K562 (cell line): ENCODE data around the gene TNP1. TPM values are rescaled to one million over a fixed set of nuclear protein-coding genes. Genes with fewer than 3 reads are reported as not detected.

Experiments used
- ATAC-seq: fragments of 200-7000 bp; cut with Tn5 transposase; 3 replicates; pipeline ENCODE4 v1.9.1; 2020; ENCODE audit warnings: moderate library complexity
- BruUV-seq: library from RNA; stranded (reverse); fragments of 400-500 nt; replicated peaks from 2 replicates; lab custom pipeline; 2021; lab: Mats Ljungman, UMichigan
- CTCF ChIA-PET: fragments of 300-600 bp; formaldehyde crosslinking; extraction: SDS; loops from one replicate; lab custom pipeline; 2021; ENCODE audit warnings: low intra/inter-chr PET ratio; lab: Yijun Ruan, JAX
- POLR2A ChIA-PET: fragments of 300-600, 350-650 bp; sonication (Branson Sonifier 250); formaldehyde crosslinking; extraction: SDS; loops from one replicate; lab custom pipeline; 2021; ENCODE audit warnings: antibody characterized with exemption, inconsistent platforms; lab: Yijun Ruan, JAX
- DNase-seq, 4 experiments: peaks; one replicate each; pipeline versions ENCODE4 v3.0.0 to v3.0.0-alpha.2; 2011 to 2018; ENCODE audit warnings: low spot score in 3 of 4, mixed read lengths in 3 of 4; ENCODE audit errors: extremely low read depth in 1 of 4
- FAIRE-seq: peaks from 2 replicates; lab custom pipeline; 2011; peaks lifted over from hg19 to GRCh38; lab: Jason Lieb, UNC
- H2AFZ ChIP-seq: 2 replicates; pipeline ENCODE4 v1.6.0; 2011; ENCODE audit warnings: low read depth, low read length, control low read depth, inconsistent platforms
- H3K27ac ChIP-seq: fragments of 200-600 bp; 3 replicates; pipeline ENCODE4 v1.8.0; 2011; ENCODE audit warnings: low read depth, mild to moderate bottlenecking, control low read depth, inconsistent platforms, low read length, moderate library complexity, mixed read lengths; ENCODE audit errors: extremely low read depth
- H3K27me3 ChIP-seq, 2 experiments: fragments of 300-600 bp in 1 of 2; 2 replicates in 1 of 2; 3 replicates in 1 of 2; pipeline versions ENCODE4 v1.6.0 to v1.8.0; 2011; ENCODE audit warnings: inconsistent platforms in 2 of 2, low read length in 2 of 2, mild to moderate bottlenecking in 1 of 2, mixed read lengths in 1 of 2, moderate library complexity in 1 of 2; ENCODE audit not compliant: control insufficient read depth in 2 of 2, insufficient read depth in 2 of 2
- H3K36me3 ChIP-seq: fragments of 300-600 bp; 3 replicates; pipeline ENCODE4 v1.8.0; 2011; ENCODE audit warnings: mild to moderate bottlenecking, low read length, inconsistent platforms; ENCODE audit not compliant: control insufficient read depth, insufficient read depth
- H3K4me1 ChIP-seq, 2 experiments: fragments of 200-600 bp in 1 of 2; replicated peaks in 1 of 2; 2 replicates in 1 of 2; 3 replicates in 1 of 2; pipeline versions ENCODE4 v1.5.1 to v1.8.0; 2011; ENCODE audit warnings: inconsistent platforms in 2 of 2, low read length in 2 of 2, mild to moderate bottlenecking in 1 of 2, mixed read lengths in 1 of 2, moderate library complexity in 1 of 2; ENCODE audit not compliant: control insufficient read depth in 2 of 2, insufficient read depth in 2 of 2
- H3K4me2 ChIP-seq: 2 replicates; pipeline ENCODE4 v1.6.1; 2011; ENCODE audit warnings: low read length, control low read depth, inconsistent platforms, mixed read lengths; ENCODE audit not compliant: insufficient read depth
- H3K4me3 ChIP-seq: fragments of 200-600 bp; sonication (generic), shearing (Covaris generic); 2 replicates; pipeline ENCODE4 v1.5.1; 2016; ENCODE audit warnings: control low read depth, inconsistent platforms
- H3K79me2 ChIP-seq: fragments of 200-600 bp; 3 replicates; pipeline ENCODE4 v1.8.0; 2011; ENCODE audit warnings: low read length, inconsistent platforms; ENCODE audit not compliant: control insufficient read depth, insufficient read depth
- H3K9ac ChIP-seq, 2 experiments: 2 replicates each; pipeline versions ENCODE4 v1.6.0 to v1.6.1; 2011; ENCODE audit warnings: low read depth in 2 of 2, low read length in 2 of 2, control low read depth in 1 of 2, inconsistent platforms in 1 of 2, mild to moderate bottlenecking in 1 of 2, mixed read lengths in 1 of 2; ENCODE audit not compliant: insufficient read depth in 1 of 2
- H3K9me1 ChIP-seq: one replicate; pipeline ENCODE4 v1.6.0; 2011; ENCODE audit warnings: inconsistent platforms, mild to moderate bottlenecking, low read length, moderate library complexity; ENCODE audit not compliant: control insufficient read depth, insufficient read depth
- H3K9me3 ChIP-seq: replicated peaks from 2 replicates; pipeline ENCODE4 v1.5.1; 2011; ENCODE audit warnings: low read depth, low read length, inconsistent platforms; ENCODE audit not compliant: control insufficient read depth, insufficient read depth
- H4K20me1 ChIP-seq: replicated peaks from 2 replicates; pipeline ENCODE4 v1.6.1; 2011; ENCODE audit warnings: low read length, inconsistent platforms, mixed read lengths; ENCODE audit not compliant: control insufficient read depth, insufficient read depth
- ADNP ChIP-seq: fragments of 200-800 bp; sonication (Bioruptor generic); IDR thresholded peaks from 2 replicates; pipeline ENCODE4 v1.6.1; 2016; ENCODE audit warnings: missing genetic modification characterization, missing compliant biosample characterization
- CEBPZ ChIP-seq: fragments of 150-350 bp; IDR thresholded peaks from 2 replicates; pipeline ENCODE4 v1.6.1; 2014; ENCODE audit warnings: low read depth, mild to moderate bottlenecking, low read length, borderline replicate concordance
- EGR1 ChIP-seq: fragments of 450-650 bp; conservative IDR thresholded peaks from 2 replicates; pipeline ENCODE4 v1.6.1; 2017; ENCODE audit warnings: mild to moderate bottlenecking
- MTA1 ChIP-seq: fragments of 450-650 bp; IDR thresholded peaks from 2 replicates; pipeline ENCODE4 v1.6.1; 2017; ENCODE audit warnings: borderline replicate concordance
- NR4A1 ChIP-seq, 2 experiments: fragments of 250-450 bp in 1 of 2; fragments of 450-650 bp in 1 of 2; sonication (Bioruptor Pico) in 1 of 2; IDR thresholded peaks; 2 replicates each; pipeline versions ENCODE4 v1.4.0 to v1.6.1; 2016 to 2020; ENCODE audit warnings: mild to moderate bottlenecking in 2 of 2, missing compliant biosample characterization in 1 of 2, missing genetic modification characterization in 1 of 2, moderate library complexity in 1 of 2
- PRMT5 ChIP-seq: sonication (generic); formaldehyde crosslinking; IDR thresholded peaks from 2 replicates; pipeline ENCODE4 v1.5.0; 2020; ENCODE audit warnings: missing genetic modification reagents
- TFE3 ChIP-seq: fragments of 450-650 bp; formaldehyde crosslinking; IDR thresholded peaks from 2 replicates; pipeline ENCODE4 v1.4.0; 2020; ENCODE audit warnings: mild to moderate bottlenecking, mixed read lengths
- ZNF263 ChIP-seq: sonication (generic); formaldehyde crosslinking; IDR thresholded peaks from 2 replicates; pipeline ENCODE4 v1.8.0; 2022; ENCODE audit warnings: mild to moderate bottlenecking, missing genetic modification reagents, borderline replicate concordance
- WGBS: fragments of 100-300 bp; shearing (Covaris generic); methylation state at CpG from one replicate; pipeline ENCODE4 v1.1.6; 2016; ENCODE audit warnings: low coverage, mixed read lengths; ENCODE audit not compliant: insufficient coverage; ENCODE audit errors: missing lambda C conversion rate; 5-methylcytosine and 5-hydroxymethylcytosine counted together
- in situ Hi-C: fragments of 300-500 bp; cut with MboI; formaldehyde crosslinking; loops from 4 replicates; pipeline ENCODE4 v1.15.0; 2018; ENCODE audit warnings: inconsistent platforms, mixed read lengths
- intact Hi-C: fragments of 100-400 bp; cut with micrococcal nuclease; formaldehyde crosslinking; loops from 2 replicates; pipeline ENCODE4 v1.14.2; 2022
- polyA plus RNA-seq, 8 experiments: library from polyadenylated mRNA; depleted of rRNA in 4 of 8; stranded (reverse) in 5 of 8; unstranded in 3 of 8; fragments of >200 nt; fragmentation: Nextera tagmentation in 2 of 8; fragmentation: Illumina TruSeq in 1 of 8; extraction: Ambion mirVana in 2 of 8; extraction: Trizol in 1 of 8; gene quantifications; 2 replicates each; pipeline versions ENCODE4 v1.2.1 to v1.2.3, GENCODE V29; 2011 to 2014; ENCODE audit warnings: inconsistent platforms in 1 of 8, missing spikeins in 1 of 8
- total RNA-seq, 7 experiments: library from RNA; depleted of rRNA in 6 of 7; stranded (reverse); fragments of >200 nt in 6 of 7; fragmentation: Illumina TruSeq in 2 of 7; extraction: Trizol in 2 of 7; gene quantifications; 2 replicates each; pipeline versions ENCODE4 v1.2.1 to v1.2.3, GENCODE V29; 2011 to 2021; ENCODE audit warnings: low replicate concordance in 1 of 7

Gene TNP1
- total and polyA plus RNA-seq, 9 of the 15 experiments (the other 6 are each of a cell fraction or from before 2014, with no cell fraction given) = not detected

GRCh38 chr2:216842636-216843035 is 17.2 kb downstream of the TNP1 start:
- H3K4me3 ChIP-seq = no peak overlapping the region
- H3K4me1 ChIP-seq = no peaks in the 10 kb centered on the region; a peak in 1 of 5 replicates
- ChIA-PET POLR2A (no interaction called here), CTCF (no interaction called here)
- H3K36me3 ChIP-seq = no peaks in the 10 kb centered on the region
- 27% methylated on average over 10 of the region's 10 CpGs for WGBS
- no peak overlapping the region for H3K4me2 ChIP-seq
- no peak for FAIRE-seq
- no peaks in the 10 kb centered on the region for H3K9me1 ChIP-seq
- no peak for TF ChIP-seq MTA1
- no peaks in the 10 kb centered on the region for H3K79me2 ChIP-seq
- in situ Hi-C loops (no loop called here), intact Hi-C loops (no loop called here)
- no peak overlapping the region for H2AFZ ChIP-seq
- DNase-seq = no peak
- H4K20me1 ChIP-seq = no peaks in the 10 kb centered on the region
- H3K9me3 ChIP-seq = no peaks in the 10 kb centered on the region
- no peak overlapping the region for H3K27ac ChIP-seq
- BruUV-seq = no TSS peak
- no peak for ATAC-seq
- no peak overlapping the region for H3K9ac ChIP-seq
- peaks cover 0 to 15% of the 10 kb centered on the region in 2 experiments; a peak in 3 of 5 replicates for H3K27me3 ChIP-seq

GRCh38 chr2:216839688-216840087 is 20.2 kb downstream of the TNP1 start:
- Histone ChIP-seq H3K9me1 (no peaks in the 10 kb centered on the region), H3K27ac (no peak overlapping the region), H2AFZ (no peak overlapping the region), H3K27me3 (peaks cover 0 to 17% of the 10 kb centered on the region in 2 experiments; a peak in 3 of 5 replicates), H3K79me2 (no peaks in the 10 kb centered on the region), H3K9ac (no peak overlapping the region), H3K9me3 (no peaks in the 10 kb centered on the region), H3K4me2 (no peak overlapping the region), H4K20me1 (no peaks in the 10 kb centered on the region), H3K4me3 (no peak overlapping the region), H3K36me3 (no peaks in the 10 kb centered on the region), H3K4me1 (no peaks in the 10 kb centered on the region; a peak in 1 of 5 replicates)
- FAIRE-seq (no peak), ATAC-seq (no peak), DNase-seq (no peak)
- in situ Hi-C loops = no loop called here
- intact Hi-C loops = no loop called here
- TF ChIP-seq PRMT5 (CRISPR knock-in tag) (no peak), ZNF263 (no peak), TFE3 (CRISPR knock-in tag) (no peak), CEBPZ (no peak), EGR1 (no peak), NR4A1 (CRISPR knock-in tag; IDR thresholded peaks at IDR 0.05) (no peak), NR4A1 (tag; IDR thresholded peaks at IDR 0.05) (no peak), ADNP (tag) (no peak)
- ChIA-PET CTCF (no interaction called here), POLR2A (interaction anchor here (0.6 kb wide), 1 partner anchor 75 kb away, joined by 4 read pairs; no protein-coding TSS in a partner anchor)
- BruUV-seq = no TSS peak
- WGBS = 6% methylated on average over 3 of the region's 3 CpGs
